ENCODE results near the gene RHD.

- TF ChIP-seq CTCF (conservative IDR thresholded peaks at IDR 0.05; ENCODE audit: low read depth, low read length) (no peak), RAD21 (IDR thresholded peaks at IDR 0.05; ENCODE audit: low read length) (no peak), MAFK (IDR thresholded peaks at IDR 0.05; ENCODE audit: low read depth, low read length) (no peak), CEBPB (IDR thresholded peaks at IDR 0.05; ENCODE audit: low read depth, low read length) (no peak), USF2 (IDR thresholded peaks at IDR 0.05; ENCODE audit: low read depth, low read length) (no peak), SMC3 (IDR thresholded peaks at IDR 0.05; ENCODE audit: low read depth, low read length) (no peak), MXI1 (IDR thresholded peaks at IDR 0.05; ENCODE audit: borderline replicate concordance, low read depth, low read length) (no peak), BHLHE40 (IDR thresholded peaks at IDR 0.05; ENCODE audit: low read depth, low read length) (no peak)
These were observed 48.8 kb upstream of the RHD start for GRCh38 chr1:25223471-25223870.

All from IMR-90 (cell line).